ENCODE measurements around the gene FRMPD4.

DNA sequence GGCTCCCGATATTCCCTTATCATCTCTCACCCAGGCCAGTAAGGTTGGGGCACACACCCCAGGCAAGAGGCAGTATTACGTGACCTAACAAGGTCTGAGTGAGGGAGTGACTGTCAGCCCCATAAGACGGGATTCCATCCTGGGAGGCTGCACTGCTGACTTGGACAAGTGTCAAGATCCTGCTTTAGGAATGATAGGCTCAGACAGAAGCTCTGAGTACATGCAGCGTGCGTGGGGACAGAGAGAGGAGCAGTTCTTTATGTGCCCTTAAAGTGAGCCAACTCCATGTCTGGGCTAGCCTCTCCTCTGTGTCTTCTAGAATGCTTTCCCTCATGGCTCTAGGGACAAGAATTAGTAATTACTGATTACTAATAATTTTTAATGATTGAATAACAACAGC, 510.7 kb downstream of the FRMPD4 start:
- TF ChIP-seq ELF4 (IDR thresholded peaks at IDR 0.05): no peak
- TF ChIP-seq, protein P1, sequence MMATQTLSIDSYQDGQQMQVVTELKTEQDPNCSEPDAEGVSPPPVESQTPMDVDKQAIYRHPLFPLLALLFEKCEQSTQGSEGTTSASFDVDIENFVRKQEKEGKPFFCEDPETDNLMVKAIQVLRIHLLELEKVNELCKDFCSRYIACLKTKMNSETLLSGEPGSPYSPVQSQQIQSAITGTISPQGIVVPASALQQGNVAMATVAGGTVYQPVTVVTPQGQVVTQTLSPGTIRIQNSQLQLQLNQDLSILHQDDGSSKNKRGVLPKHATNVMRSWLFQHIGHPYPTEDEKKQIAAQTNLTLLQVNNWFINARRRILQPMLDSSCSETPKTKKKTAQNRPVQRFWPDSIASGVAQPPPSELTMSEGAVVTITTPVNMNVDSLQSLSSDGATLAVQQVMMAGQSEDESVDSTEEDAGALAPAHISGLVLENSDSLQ (IDR thresholded peaks at IDR 0.05): no peak
- no peak for TF ChIP-seq TARDBP (IDR thresholded peaks at IDR 0.05)
- TF ChIP-seq ZNF384 (IDR thresholded peaks at IDR 0.05): no peak
- TF ChIP-seq CTBP1 (IDR thresholded peaks at IDR 0.05; ENCODE audit: borderline replicate concordance): no peak

Data from HEK293T (cell line).